Fibroblast of the aortic adventitia (primary cell): Measurements from ENCODE around the gene FKBP11. TPM values are rescaled to one million over a fixed set of nuclear protein-coding genes. Genes with fewer than 3 reads are reported as not detected.

Source experiments
- DNase-seq: peaks from one replicate; pipeline ENCODE4 v3.0.0-alpha.2; 2010; ENCODE audit warnings: low read depth
- H3K4me3 ChIP-seq: 2 replicates; pipeline ENCODE4 v1.5.1; 2011; ENCODE audit warnings: low read depth, mild to moderate bottlenecking, control low read depth, low read length, moderate library complexity
- CTCF ChIP-seq: IDR thresholded peaks from 2 replicates; pipeline ENCODE4 v1.5.1; 2011; ENCODE audit warnings: mild to moderate bottlenecking, low read length, control low read depth, inconsistent platforms; ENCODE audit not compliant: insufficient read depth
- total RNA-seq: library from RNA; depleted of rRNA; stranded (reverse); fragments of >200 nt; gene quantifications from 2 replicates; pipeline ENCODE4 v1.2.3, GENCODE V29; 2012; ENCODE audit warnings: low replicate concordance

FKBP11 gene
- total RNA-seq, 1 donor, result 23.8 TPM

- TF ChIP-seq CTCF, result no peak
- H3K4me3 ChIP-seq, result no peak overlapping the region
- no peak for DNase-seq
These were observed 29.7 kb upstream of the FKBP11 start for GRCh38 chr12:48954841-48955501.

GRCh38 chr12:48954061-48954460 lies 28.8 kb upstream of the FKBP11 start:
- DNase-seq, result no peak
- TF ChIP-seq CTCF, result no peak

DNA sequence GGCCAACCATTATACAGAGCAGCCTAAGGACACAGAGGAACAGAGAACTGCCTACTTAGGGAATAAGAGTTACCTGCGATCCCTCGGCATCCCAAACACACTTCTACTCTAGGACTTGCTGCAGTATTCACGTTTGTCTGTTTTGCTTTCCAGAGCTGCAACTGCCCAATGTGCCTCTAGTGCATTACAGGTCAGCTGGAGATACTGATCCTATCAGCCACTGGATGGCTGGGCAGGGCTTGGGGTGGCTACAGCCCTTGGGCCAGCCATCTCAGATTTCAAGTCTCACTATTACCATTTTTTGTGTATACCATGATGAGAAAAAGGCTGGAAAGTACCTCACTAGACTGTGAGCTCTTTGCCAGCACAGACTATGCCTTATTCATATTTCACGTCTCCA lies 27.4 kb upstream of the FKBP11 start:
- no peak overlapping the region for H3K4me3 ChIP-seq
- no peak for DNase-seq
- no peak for TF ChIP-seq CTCF

More at GRCh38 chr12:48954061-48954460, 28.8 kb upstream of the FKBP11 start:
- no peak overlapping the region for H3K4me3 ChIP-seq

- no peak for DNase-seq
- TF ChIP-seq CTCF, result no peak
- H3K4me3 ChIP-seq, result no peak overlapping the region
These were observed 22.4 kb upstream of the FKBP11 start for GRCh38 chr12:48947727-48948126.

DNA sequence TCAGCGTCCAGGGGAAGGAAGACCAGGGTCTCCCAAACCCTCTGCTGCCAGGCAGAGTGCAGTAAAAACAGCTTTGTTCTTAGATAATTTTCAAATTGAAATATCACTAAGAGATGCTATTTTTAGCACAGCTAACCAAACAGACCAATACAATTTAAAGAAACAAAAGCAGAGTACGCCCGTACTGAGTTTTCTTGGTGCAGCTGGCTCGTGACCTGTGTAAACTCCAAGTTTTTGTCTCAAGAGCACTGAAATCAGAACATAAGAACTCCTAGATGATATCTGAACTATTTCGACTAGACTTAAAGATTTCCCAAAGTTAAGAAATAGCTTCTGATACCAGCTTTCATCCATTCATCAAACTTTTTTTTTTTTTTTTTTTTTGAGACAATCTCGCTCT lies 21.7 kb upstream of the FKBP11 start:
- no peak for DNase-seq
- H3K4me3 ChIP-seq, result no peak overlapping the region
- TF ChIP-seq CTCF, result no peak

DNA sequence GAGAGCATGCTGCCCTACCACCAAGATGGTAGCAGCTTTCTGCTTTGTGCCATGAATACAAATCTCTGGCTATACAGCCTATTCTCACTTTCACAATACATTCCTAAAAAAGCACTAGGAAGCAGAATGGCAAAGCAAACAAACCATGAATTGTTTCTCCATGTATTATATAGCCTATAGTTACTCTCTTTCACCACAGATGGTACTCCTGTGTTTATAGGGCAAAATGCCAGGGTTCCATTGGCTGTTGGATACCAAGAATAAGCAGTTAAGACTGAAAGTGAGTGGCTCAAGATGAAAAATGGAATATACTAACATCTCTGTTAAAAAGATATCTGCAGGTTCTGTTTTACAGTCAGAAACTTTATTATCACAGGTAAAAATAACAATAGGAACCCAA lies 20.9 kb upstream of the FKBP11 start:
- DNase-seq, result peak; percentile 32

More for the DNA sequence above, 20.9 kb upstream of the FKBP11 start:
- H3K4me3 ChIP-seq, result no peak overlapping the region
- no peak for TF ChIP-seq CTCF
